ENCODE results near the gene ALCAM.

ALCAM gene

GRCh38 chr3:105465251-105465853, 98.6 kb downstream of the ALCAM start:
- DNase-seq (ENCODE audit: low read depth) = no peak
- TF ChIP-seq CTCF (IDR thresholded peaks at IDR 0.05; ENCODE audit: control insufficient read depth, insufficient read depth, low read depth, low read length, missing control alignments) = no peak
- H3K4me3 ChIP-seq (ENCODE audit: control insufficient read depth, low read depth, low read length) = no peak overlapping the region

- TF ChIP-seq CTCF (IDR thresholded peaks at IDR 0.05; ENCODE audit: control insufficient read depth, insufficient read depth, low read depth, low read length, missing control alignments) = no peak
- DNase-seq (ENCODE audit: low read depth) = no peak
- no peak overlapping the region for H3K4me3 ChIP-seq (ENCODE audit: control insufficient read depth, low read depth, low read length)
These were observed 99.4 kb downstream of the ALCAM start for GRCh38 chr3:105466072-105466471.

GRCh38 chr3:105466495-105467404, 100.0 kb downstream of the ALCAM start:
- DNase-seq (ENCODE audit: low read depth) = no peak
- no peak overlapping the region for H3K4me3 ChIP-seq (ENCODE audit: control insufficient read depth, low read depth, low read length)
- TF ChIP-seq CTCF (IDR thresholded peaks at IDR 0.05; ENCODE audit: control insufficient read depth, insufficient read depth, low read depth, low read length, missing control alignments) = no peak

GRCh38 chr3:105470851-105471250, 104.1 kb downstream of the ALCAM start:
- TF ChIP-seq CTCF (IDR thresholded peaks at IDR 0.05; ENCODE audit: control insufficient read depth, insufficient read depth, low read depth, low read length, missing control alignments) = no peak
- H3K4me3 ChIP-seq (ENCODE audit: control insufficient read depth, low read depth, low read length) = no peak overlapping the region
- DNase-seq (ENCODE audit: low read depth) = no peak

- TF ChIP-seq CTCF (IDR thresholded peaks at IDR 0.05; ENCODE audit: control insufficient read depth, insufficient read depth, low read depth, low read length, missing control alignments) = no peak
- H3K4me3 ChIP-seq (ENCODE audit: control insufficient read depth, low read depth, low read length) = no peak overlapping the region
- DNase-seq (ENCODE audit: low read depth) = peak; percentile 68
These were observed 107.0 kb downstream of the ALCAM start for GRCh38 chr3:105473521-105474223.

GRCh38 chr3:105480768-105481167, 114.1 kb downstream of the ALCAM start:
- DNase-seq (ENCODE audit: low read depth) = no peak
- no peak for TF ChIP-seq CTCF (IDR thresholded peaks at IDR 0.05; ENCODE audit: control insufficient read depth, insufficient read depth, low read depth, low read length, missing control alignments)
- no peak overlapping the region for H3K4me3 ChIP-seq (ENCODE audit: control insufficient read depth, low read depth, low read length)
